Stomach (tissue), 9 donors: Measurements from ENCODE around the gene PAX4. TPM values are rescaled to one million over a fixed set of nuclear protein-coding genes. Genes with fewer than 3 reads are reported as not detected.

Experiments
- DNase-seq, 2 donors: peaks; one replicate each; pipeline versions ENCODE4 v3.0.0 to v3.0.0-alpha.2; 2013 to 2019
- H3K27ac ChIP-seq, 5 donors: fragments of 200-600 bp in 4 of 5; sonication (generic) in 4 of 5; one replicate each; pipeline ENCODE4 v1.5.1; 2013 to 2019; ENCODE audit warnings: mild to moderate bottlenecking in 1 of 5, moderate library complexity in 1 of 5
- H3K27me3 ChIP-seq, 3 donors: fragments of 200-600 bp; sonication (generic); one replicate each; pipeline ENCODE4 v1.5.1; 2017 to 2019; ENCODE audit warnings: mixed run types in 1 of 3
- H3K36me3 ChIP-seq, 4 donors: fragments of 200-600 bp; sonication (generic); 1 replicate in 3 of 4; 2 replicates in 1 of 4; pipeline ENCODE4 v1.5.1; 2016 to 2019
- H3K4me1 ChIP-seq, 4 donors: fragments of 200-600 bp; sonication (generic); one replicate each; pipeline ENCODE4 v1.5.1; 2016 to 2019
- H3K4me3 ChIP-seq, 4 donors: fragments of 200-600 bp; sonication (generic) in 3 of 4; one replicate each; pipeline ENCODE4 v1.5.1; 2016 to 2019; ENCODE audit warnings: mild to moderate bottlenecking in 1 of 4
- H3K9me3 ChIP-seq, 4 donors: fragments of 200-600 bp; sonication (generic); one replicate each; pipeline ENCODE4 v1.5.1; 2016 to 2019
- CTCF ChIP-seq, 7 experiments: fragments of 450-650 bp in 4 of 7; fragments of 200-600 bp in 3 of 7; sonication (generic) in 3 of 7; IDR thresholded peaks; one replicate each; pipeline ENCODE4 v1.5.1; 2016 to 2019; ENCODE audit warnings: antibody characterized with exemption in 7 of 7, control low read depth in 2 of 7, mild to moderate bottlenecking in 1 of 7
- EP300 ChIP-seq: sonication (generic); formaldehyde crosslinking; IDR thresholded peaks from one replicate; pipeline ENCODE4 v1.6.1; 2017; ENCODE audit warnings: antibody characterized with exemption
- POLR2A ChIP-seq, 4 donors: fragments of 450-650 bp; IDR thresholded peaks; one replicate each; pipeline ENCODE4 v1.6.1; 2016; ENCODE audit warnings: antibody characterized with exemption in 4 of 4, control low read depth in 2 of 4, mild to moderate bottlenecking in 1 of 4, moderate library complexity in 1 of 4
- POLR2AphosphoS5 ChIP-seq, 3 donors: sonication (generic); formaldehyde crosslinking; IDR thresholded peaks; one replicate each; pipeline ENCODE4 v1.6.1; 2016; ENCODE audit warnings: antibody characterized with exemption in 3 of 3
- WGBS, 5 donors: extraction: QIAGEN DNeasy Blood & Tissue Kit in 3 of 5; methylation state at CpG; one replicate each; pipeline versions ENCODE4 v1.1.5 to v1.1.7; 2013 to 2018; 5-methylcytosine and 5-hydroxymethylcytosine counted together
- intact Hi-C: fragments of 100-400 bp; cut with DNase I; formaldehyde crosslinking; loops from one replicate; pipeline ENCODE4 v1.15.1; 2023; ENCODE audit warnings: low total_unique reads
- polyA plus RNA-seq, 3 donors: library from polyadenylated mRNA; stranded (reverse); fragments of 200-250 nt; gene quantifications; one replicate each; pipeline ENCODE4 v1.2.3, GENCODE V29; 2013
- total RNA-seq, 5 donors: library from RNA; depleted of rRNA; stranded (reverse); fragments of >200 nt; gene quantifications; one replicate each; pipeline versions ENCODE4 v1.1.0 to v1.2.3, GENCODE V29; 2014 to 2016
- donor health status: healthy with polysubstance abuse.
- donor health status: Bipolar disorder and iron deficiency.
- donor health status: healthy.

PAX4 gene
- total and polyA plus RNA-seq, 8 donors: not detected

DNA sequence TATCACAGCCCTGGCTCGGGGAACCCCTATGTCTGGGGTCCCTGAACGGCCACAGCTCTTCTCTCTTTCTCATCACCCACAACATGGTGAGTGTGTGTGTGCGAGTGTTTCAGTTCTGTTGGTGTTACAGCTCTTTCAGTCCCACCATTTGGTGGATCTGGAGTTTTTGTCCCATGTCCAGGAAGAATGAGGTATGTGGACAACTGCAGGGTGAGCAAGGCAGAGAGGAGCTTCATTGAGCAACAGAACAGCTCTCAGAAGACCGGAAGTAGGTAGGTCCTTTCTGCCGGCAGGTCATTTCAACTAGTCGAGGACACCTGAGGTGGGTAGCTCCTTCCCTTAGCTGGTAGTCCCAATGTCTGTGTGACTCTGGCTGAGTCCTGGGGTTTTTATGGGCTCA, 9.5 kb downstream of the PAX4 start:
- Histone ChIP-seq H3K4me3 (no peak overlapping the region), H3K27ac (no peak overlapping the region), H3K36me3 (no peaks in the 10 kb centered on the region), H3K27me3 (peaks cover 0 to 7% (median 0%) of the 10 kb centered on the region in 3 donors), H3K4me1 (no peaks in the 10 kb centered on the region), H3K9me3 (peaks cover 2 to 15% (median 8%) of the 10 kb centered on the region in 4 donors)
- WGBS, 5 donors: 86 to 98% (median 89%) methylated on average over 5 to 6 of the region's 6 CpGs
- intact Hi-C loops: no loop called here
- TF ChIP-seq POLR2AphosphoS5 (IDR thresholded peaks at IDR 0.05) (no peak), EP300 (no peak), CTCF (IDR thresholded peaks at IDR 0.05) (no peak), POLR2A (IDR thresholded peaks at IDR 0.05) (no peak)
- DNase-seq: no peak

- H3K27me3 ChIP-seq: no peaks in the 10 kb centered on the region
- H3K4me1 ChIP-seq: no peaks in the 10 kb centered on the region
- no peak overlapping the region for H3K27ac ChIP-seq
- no peak for TF ChIP-seq POLR2A (IDR thresholded peaks at IDR 0.05)
- no peak for TF ChIP-seq POLR2AphosphoS5 (IDR thresholded peaks at IDR 0.05)
- TF ChIP-seq EP300: no peak
- TF ChIP-seq CTCF (IDR thresholded peaks at IDR 0.05): no peak
- H3K9me3 ChIP-seq: no peaks in the 10 kb centered on the region
- 76 to 85% (median 82%) methylated on average over 3 of the region's 3 CpGs for whole genome bisulfite sequencing, 5 donors
- intact Hi-C loops: no loop called here
- no peak overlapping the region for H3K4me3 ChIP-seq
- peaks cover 0 to 5% (median 0%) of the 10 kb centered on the region in 4 donors for H3K36me3 ChIP-seq
- DNase-seq: no peak
These were observed 17.1 kb downstream of the PAX4 start for GRCh38 chr7:127600885-127601284.

DNA sequence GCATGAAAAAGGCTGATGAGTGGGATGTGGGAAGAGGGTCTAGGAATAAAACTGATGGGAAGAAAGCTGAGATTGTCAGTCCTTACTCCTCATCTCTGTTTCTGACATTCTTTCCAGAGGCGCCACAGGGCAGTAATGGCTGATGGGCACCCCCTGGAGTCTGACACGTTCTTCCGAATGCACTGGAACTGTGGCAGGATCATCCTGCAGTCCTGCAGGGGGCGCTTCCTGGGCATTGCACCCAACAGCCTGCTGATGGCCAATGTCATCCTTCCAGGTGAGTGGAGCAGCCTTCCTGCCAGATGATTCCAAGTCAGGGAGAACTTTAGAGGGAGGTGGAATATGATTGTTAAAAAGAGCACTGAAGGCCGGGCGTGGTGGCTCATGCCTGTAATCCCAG, 19.6 kb downstream of the PAX4 start:
- no peaks in the 10 kb centered on the region for H3K4me1 ChIP-seq
- WGBS, 5 donors: 59 to 72% (median 66%) methylated on average over 6 of the region's 6 CpGs
- intact Hi-C loops: loop anchor here (10.0 kb wide), 1 partner anchor 46 kb away; no protein-coding TSS in a partner anchor
- DNase-seq: no peak
- TF ChIP-seq POLR2A (IDR thresholded peaks at IDR 0.05) (no peak), POLR2AphosphoS5 (IDR thresholded peaks at IDR 0.05) (no peak), CTCF (IDR thresholded peaks at IDR 0.05) (no peak), EP300 (no peak)
- peaks cover 0 to 5% (median 0%) of the 10 kb centered on the region in 4 donors for H3K36me3 ChIP-seq
- no peak overlapping the region for H3K27ac ChIP-seq
- no peaks in the 10 kb centered on the region for H3K9me3 ChIP-seq
- no peak overlapping the region for H3K4me3 ChIP-seq
- no peaks in the 10 kb centered on the region for H3K27me3 ChIP-seq

- H3K27me3 ChIP-seq: no peaks in the 10 kb centered on the region
- peaks cover 14 to 19% (median 18%) of the 10 kb centered on the region in 4 donors for H3K36me3 ChIP-seq
- WGBS, 5 donors: 88 to 96% (median 93%) methylated on average over 5 of the region's 5 CpGs
- DNase-seq: no peak
- intact Hi-C loops: loop anchor here (10.0 kb wide), 1 partner anchor 49 kb away; no protein-coding TSS in a partner anchor
- TF ChIP-seq CTCF (IDR thresholded peaks at IDR 0.05) (no peak), POLR2AphosphoS5 (IDR thresholded peaks at IDR 0.05) (no peak), POLR2A (IDR thresholded peaks at IDR 0.05) (no peak), EP300 (no peak)
- peaks cover 0 to 6% (median 0%) of the 10 kb centered on the region in 4 donors for H3K4me1 ChIP-seq
- H3K9me3 ChIP-seq: no peaks in the 10 kb centered on the region
- no peak overlapping the region for H3K27ac ChIP-seq
- no peak overlapping the region for H3K4me3 ChIP-seq
These were observed 22.2 kb downstream of the PAX4 start for GRCh38 chr7:127595737-127596136.
